Ecto neural progenitor cell (in vitro differentiated cells): ENCODE data around the gene ZNG1B.
"Not testable (repeated sequence)": the region's sequence is repeated elsewhere in the genome, so short reads cannot be mapped to it uniquely, and the experiment has no call there.

Experiments used
- DNase-seq: peaks from one replicate; pipeline ENCODE4 v3.0.0-alpha.2; 2018; ENCODE audit warnings: low spot score

Gene ZNG1B

DNA sequence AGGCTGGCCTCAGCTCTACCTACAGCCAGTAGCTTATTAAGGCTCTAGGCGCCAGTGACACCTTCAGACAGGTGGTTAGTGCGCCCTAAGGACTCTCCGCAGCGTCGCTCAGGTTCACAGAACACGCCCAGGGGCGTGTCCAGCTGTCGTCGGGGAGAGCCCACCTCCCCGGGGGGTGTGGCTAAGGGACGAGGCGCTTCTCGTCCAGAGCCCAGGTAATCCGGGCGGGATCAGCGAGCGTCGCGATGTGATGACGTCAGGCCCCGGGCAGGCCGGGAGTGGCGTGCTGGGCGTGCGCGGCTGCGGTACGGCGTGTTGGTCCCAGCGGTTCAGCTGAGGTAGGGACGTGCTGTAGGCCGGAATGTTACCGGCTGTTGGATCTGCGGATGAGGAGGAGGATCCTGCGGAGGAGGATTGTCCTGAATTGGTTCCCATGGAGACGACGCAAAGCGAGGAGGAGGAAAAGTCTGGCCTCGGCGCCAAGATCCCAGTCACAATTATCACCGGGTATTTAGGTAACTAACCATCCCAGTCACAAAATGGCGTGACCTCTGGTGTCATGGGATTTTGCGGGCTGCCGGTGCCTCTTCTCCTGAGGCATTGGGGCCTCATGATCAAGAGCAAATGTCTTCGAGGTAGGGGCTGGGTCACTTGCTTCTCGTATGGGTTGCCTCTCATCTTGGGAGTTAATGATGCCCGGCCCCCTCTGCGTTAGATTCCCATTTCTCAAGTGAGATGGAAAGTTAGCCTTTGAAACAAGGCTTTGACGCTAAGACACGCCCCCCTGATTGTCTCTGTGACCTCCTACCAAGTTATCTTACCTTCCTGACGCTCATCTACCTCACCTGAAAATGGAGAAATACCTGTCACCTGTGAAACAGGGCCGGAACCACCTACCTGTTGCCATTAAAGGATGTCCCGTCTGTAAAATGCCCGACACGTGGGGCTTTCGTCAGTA lies at the start of gene ZNG1B:
ZNG1B (plus strand) TSS at position 184 of the 958 bp plus-strand sequence; CDS start at position 362, 178 bp downstream.
- peak; percentile 12 for DNase-seq

- peak; percentile 71 for DNase-seq
These were observed 47.2 kb upstream of the ZNG1B start for GRCh38 chr2:113390124-113390849.

- DNase-seq, result no peak
These were observed 46.4 kb upstream of the ZNG1B start for GRCh38 chr2:113391073-113391472.

- DNase-seq, result peak; percentile 47
These were observed 31.4 kb upstream of the ZNG1B start for GRCh38 chr2:113406114-113406513.

- DNase-seq, result no peak
These were observed 29.9 kb upstream of the ZNG1B start for GRCh38 chr2:113407446-113408099.

DNA sequence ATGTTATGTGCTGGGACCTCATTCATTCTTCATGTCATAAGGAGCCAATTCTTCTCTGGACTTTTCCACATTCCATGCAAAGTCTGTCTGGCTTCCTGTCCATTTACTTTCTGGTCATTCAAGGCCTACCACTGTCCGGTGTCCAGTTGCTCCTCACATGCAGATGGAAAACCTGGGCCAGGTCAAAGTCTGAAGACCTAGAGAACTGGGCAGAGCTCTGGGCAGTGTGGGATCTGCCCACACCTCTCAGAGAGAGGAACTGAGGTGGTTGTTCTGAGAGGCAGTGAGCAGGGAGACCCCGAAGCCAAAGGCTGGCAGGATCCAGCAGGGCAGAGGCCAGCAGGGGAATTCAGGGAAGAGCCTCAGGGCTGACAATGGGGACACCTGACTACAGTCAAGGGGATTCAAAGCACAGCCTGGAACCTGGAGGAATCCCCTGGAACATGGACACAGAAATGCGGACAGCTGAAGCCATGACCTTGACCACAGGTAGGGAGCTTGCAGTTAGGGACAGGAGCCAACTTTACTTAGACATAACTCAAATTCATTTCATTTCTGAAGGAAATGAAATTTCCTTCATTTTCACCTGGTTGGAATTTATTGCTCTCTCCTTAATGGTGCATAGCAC lies 25.7 kb upstream of the ZNG1B start:
- not testable (repeated sequence) for DNase-seq

DNA sequence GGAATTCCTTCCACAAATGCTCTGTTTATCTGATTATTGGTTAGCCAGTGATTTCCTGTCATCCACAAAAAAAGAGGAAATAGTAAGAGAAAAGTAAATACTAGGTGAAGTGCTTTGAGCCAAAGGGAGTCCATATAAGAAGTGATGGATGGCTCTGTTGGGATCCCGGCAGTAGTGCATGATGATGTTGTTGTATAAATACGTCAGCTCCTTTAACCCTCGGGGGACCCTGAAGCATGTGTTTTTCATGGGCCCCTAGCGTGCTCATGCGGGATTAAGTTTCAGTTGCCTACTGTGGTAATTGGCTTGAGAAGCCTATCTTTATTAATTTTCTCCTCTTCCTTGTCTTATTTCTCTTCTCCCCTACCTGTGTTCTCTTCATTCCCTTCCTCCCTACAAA lies 24.7 kb upstream of the ZNG1B start:
- DNase-seq, result not testable (repeated sequence)

DNA sequence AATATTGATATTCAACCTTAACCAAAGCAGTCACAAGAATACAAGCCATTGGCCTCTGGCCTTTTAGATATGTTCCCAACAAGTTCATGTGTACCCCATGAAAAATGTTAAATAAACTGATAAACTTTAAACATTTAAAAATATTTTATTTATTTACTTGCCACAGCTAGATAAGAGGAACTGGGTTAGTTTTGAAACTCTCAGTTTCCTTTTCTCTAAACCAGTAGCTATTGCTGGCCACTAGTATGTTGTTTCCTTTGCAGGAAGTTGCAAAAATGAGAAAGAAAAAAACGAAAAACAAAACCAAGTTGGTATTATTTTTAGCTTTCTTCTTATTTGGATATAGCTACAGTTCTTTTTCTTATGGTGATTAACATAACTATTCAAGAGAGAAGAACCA lies 5.7 kb upstream of the ZNG1B start:
- not testable (repeated sequence) for DNase-seq

DNA sequence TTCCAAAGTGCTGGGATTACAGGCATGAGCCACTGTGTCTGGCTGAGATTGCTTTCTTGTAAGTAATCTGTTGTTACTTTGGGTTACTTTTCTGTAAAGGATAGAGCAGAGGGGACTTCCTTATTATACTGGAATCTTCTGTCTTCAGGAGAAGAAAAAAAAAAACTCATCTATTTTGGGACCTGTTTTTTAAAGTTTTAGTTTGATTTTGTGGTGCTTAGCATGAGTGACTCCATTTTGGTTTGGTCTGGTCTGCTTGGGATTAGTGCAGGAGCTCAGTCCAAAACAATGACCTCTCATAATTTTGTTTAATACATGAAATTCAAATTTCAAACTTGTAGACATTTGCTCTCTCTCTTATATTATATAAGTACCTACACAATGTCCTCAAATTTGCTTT lies 4.0 kb upstream of the ZNG1B start:
- DNase-seq, result not testable (repeated sequence)

DNA sequence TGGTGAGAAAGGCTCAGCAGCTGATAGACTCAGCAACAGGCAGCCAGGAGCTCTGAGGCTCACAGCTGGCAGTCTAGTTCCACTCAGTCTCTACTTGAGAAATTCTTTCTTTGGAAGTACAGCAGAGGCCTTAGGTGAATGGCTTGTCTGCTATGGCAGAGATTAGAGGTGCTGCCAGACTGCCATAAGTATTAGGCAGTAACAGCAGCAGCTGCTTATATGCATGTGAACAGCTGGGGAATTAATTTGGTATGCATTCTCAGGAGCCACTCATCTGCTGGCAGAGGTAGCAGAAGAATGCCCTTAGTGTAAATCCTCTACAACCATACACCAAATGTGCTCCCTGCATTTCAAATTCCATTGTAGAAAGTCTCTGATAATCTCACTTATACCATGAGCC lies 28.3 kb downstream of the ZNG1B start:
- not testable (repeated sequence) for DNase-seq

DNA sequence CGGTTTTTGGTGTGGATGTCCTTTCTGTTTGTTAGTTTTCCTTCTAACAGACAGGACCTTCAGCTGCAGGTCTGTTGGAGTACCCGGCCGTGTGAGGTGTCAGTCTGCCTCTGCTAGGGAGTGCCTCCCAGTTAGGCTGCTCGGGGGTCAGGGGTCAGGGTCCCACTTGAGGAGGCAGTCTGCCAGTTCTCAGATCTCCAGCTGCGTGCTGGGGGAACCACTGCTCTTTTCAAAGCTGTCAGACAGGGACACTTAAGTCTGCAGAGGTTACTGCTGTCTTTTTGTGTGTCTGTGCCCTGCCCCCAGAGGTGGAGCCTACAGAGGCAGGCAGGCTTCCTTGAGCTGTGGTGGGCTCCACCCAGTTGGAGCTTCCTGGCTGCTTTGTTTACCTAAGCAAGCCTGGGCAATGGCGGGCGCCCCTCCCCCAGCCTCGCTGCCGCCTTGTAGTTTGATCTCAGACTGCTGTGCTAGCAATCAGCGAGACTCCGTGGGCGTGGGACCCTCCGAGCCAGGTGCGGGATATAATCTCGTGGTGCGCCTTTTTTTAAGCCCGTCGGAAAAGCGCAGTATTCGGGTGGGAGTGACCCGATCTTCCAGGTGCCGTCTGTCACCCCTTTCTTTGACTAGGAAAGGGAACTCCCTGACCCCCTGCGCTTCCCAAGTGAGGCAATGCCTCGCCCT lies 39.3 kb downstream of the ZNG1B start:
- DNase-seq, result peak; percentile 47

DNA sequence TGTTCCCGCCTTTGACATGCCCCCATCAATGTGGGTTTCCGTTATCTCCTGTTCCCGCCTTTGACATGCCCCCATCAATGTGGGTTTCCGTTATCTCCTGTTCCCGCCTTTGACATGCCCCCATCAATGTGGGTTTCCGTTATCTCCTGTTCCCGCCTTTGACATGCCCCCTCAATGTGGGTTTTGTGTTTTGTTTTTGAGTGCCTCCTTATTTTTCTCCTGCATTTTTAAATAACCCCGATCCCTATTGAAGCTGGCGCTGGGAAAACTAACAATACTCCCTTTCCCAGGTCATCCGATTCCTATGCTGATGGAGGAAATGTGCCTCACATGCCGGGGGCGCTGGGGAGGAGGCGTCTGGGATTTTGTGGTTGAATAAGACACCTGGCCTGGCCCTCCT lies 59.0 kb downstream of the ZNG1B start:
- not testable (repeated sequence) for DNase-seq

- DNase-seq, result not testable (repeated sequence)
These were observed 60.9 kb downstream of the ZNG1B start, which contains the start of gene FOXD4L1 for GRCh38 chr2:113498365-113498764. TSS of gene FOXD4L1 (plus strand) at chr2:113498665. CDS start at chr2:113499257, 592 bp downstream.

GRCh38 chr2:113499019-113499885 lies 61.8 kb downstream of the ZNG1B start:
- not testable (repeated sequence) for DNase-seq

- DNase-seq, result not testable (repeated sequence)
These were observed 62.6 kb downstream of the ZNG1B start for GRCh38 chr2:113499886-113500722.

DNA sequence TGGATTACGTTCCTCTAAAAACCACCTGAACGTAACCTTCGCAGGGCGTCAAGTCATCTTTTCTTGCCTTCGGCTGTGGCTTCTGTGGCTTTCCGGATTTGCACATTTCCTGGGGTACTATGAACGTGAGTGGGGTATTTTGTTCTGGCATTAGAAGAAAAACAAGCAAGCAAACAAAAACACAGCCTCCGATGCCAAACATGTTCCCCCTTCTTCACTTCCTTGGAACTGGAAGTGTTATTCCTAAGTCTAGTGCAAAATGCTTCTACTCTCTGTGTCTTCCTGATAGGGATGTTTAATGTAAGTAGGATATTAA lies 63.2 kb downstream of the ZNG1B start:
- not testable (repeated sequence) for DNase-seq

- not testable (repeated sequence) for DNase-seq
These were observed 65.0 kb downstream of the ZNG1B start for GRCh38 chr2:113502216-113503093.
